ENCODE data around the gene CHPT1.
A peak's percentile ranks its signal among the peaks of the same experiment; 100 is the strongest.
"Not testable (repeated sequence)": the region's sequence is repeated elsewhere in the genome, so short reads cannot be mapped to it uniquely, and the experiment has no call there.

The CHPT1 gene

DNA sequence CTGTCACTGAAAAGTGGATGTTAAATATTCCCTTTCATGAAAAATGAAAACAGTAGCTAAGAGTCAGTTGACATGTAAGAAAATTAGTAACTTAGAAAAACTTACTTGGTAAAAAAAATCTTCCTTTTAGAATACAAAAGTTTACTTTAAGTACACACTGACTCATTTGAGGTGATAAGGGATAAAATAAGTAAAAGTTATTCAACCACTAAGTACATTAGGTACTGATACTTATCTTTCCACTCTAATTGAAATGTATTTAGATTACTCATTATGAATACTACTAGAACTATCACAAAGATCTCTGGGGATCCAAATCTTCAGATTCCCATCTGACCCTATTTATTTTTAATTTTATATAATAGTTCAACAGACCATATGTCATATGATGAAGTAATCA, 29.7 kb downstream of the CHPT1 start:
- Mint-ChIP-seq H3K27ac (no peak overlapping the region), H3K4me1 (ENCODE audit: low read depth) (no peaks in the 10 kb centered on the region), H3K36me3 (peaks cover 19% of the 10 kb centered on the region), H3K9me3 (ENCODE audit: low read depth) (no peaks in the 10 kb centered on the region), H3K4me3 (no peak overlapping the region), H3K27me3 (no peaks in the 10 kb centered on the region)

DNA sequence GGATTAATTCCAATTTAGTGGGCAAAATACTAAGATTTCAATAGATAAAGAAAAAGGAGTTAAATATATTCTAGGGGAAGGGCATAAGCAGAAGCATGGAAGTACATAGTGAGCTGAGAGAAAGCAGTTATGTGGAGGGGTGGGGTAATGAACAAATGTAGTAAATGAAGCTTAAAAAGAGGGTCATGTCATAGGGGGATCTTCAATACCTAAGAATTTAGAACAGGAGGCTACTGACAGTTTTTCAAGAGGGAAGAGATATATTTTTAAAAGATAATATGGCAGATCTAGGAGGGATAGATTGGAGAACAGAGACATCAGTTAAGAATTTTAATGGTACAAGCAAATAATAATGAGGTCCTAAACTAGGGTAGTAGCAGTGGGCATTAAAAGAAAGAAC, 32.4 kb downstream of the CHPT1 start:
- Mint-ChIP-seq H3K4me3 (no peak overlapping the region), H3K36me3 (peaks cover 24% of the 10 kb centered on the region), H3K27me3 (no peaks in the 10 kb centered on the region), H3K27ac (no peak overlapping the region), H3K4me1 (ENCODE audit: low read depth) (no peaks in the 10 kb centered on the region), H3K9me3 (ENCODE audit: low read depth) (no peaks in the 10 kb centered on the region)

DNA sequence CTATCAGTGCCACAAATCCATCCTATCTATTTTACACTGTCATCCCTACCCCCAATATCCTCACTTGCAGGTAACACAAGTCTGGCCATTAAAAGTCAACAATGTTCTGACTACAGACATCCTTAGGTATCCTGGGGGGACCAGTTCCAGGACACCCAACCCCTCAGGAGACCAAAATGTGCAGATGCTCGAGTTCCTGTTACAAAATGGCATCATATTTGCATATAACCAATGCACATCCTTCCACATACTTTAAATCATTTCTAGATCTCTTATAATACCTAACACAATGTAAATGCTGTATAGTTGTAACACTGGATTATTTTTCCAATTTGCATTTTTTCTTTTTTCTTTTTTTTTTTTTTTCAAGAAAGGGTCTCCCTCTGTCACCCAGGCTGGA, 34.9 kb downstream of the CHPT1 start:
- Mint-ChIP-seq H3K4me3 (no peak overlapping the region), H3K27me3 (no peaks in the 10 kb centered on the region), H3K36me3 (peaks cover 24% of the 10 kb centered on the region), H3K27ac (no peak overlapping the region), H3K4me1 (ENCODE audit: low read depth) (no peaks in the 10 kb centered on the region), H3K9me3 (ENCODE audit: low read depth) (no peaks in the 10 kb centered on the region)

DNA sequence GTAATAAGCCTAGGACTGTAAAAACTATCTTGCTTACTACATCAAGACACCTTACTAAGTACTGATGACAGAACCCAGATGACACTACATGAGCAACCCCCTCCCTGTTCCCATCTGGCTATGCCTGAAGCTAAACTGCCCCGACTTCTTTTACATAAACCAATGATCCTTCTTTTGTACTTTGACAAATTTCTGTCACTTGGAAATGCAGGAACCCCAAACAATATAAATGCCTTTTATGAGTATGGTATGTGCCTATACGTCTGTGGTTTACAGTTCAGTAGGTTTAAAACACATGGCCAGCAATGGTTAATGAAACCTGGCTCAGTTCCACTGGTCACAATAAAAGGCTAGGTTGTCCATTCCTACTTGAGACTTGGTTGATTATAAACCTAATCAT, 35.7 kb downstream of the CHPT1 start:
- Mint-ChIP-seq H3K9me3 (ENCODE audit: low read depth) (no peaks in the 10 kb centered on the region), H3K4me3 (no peak overlapping the region), H3K27me3 (no peaks in the 10 kb centered on the region), H3K27ac (no peak overlapping the region), H3K36me3 (peaks cover 24% of the 10 kb centered on the region), H3K4me1 (ENCODE audit: low read depth) (no peaks in the 10 kb centered on the region)

DNA sequence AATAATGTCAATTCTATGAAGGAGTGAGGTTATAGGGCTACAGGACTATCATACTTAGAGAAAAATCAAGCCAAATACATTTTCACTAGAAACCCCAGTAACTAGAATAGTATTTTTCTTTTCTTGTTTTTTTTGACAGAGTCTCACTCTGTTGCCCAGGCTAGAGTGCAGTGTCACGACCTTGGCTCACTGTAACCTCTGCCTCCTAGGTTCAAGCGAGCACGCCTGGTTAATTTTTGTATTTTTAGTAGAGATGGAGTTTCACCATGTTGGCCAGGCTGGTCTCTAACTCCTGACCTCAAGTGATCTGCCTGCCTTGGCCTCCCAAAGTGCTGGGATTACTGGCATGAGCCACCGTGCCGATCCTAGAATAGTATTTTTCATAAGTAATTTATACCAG, 37.0 kb downstream of the CHPT1 start:
- H3K27ac Mint-ChIP-seq; H3K9me3 Mint-ChIP-seq (ENCODE audit: low read depth); H3K4me3 Mint-ChIP-seq; H3K4me1 Mint-ChIP-seq (ENCODE audit: low read depth); H3K27me3 Mint-ChIP-seq: not testable (repeated sequence)
- peaks cover 17% of the 10 kb centered on the region for H3K36me3 Mint-ChIP-seq

DNA sequence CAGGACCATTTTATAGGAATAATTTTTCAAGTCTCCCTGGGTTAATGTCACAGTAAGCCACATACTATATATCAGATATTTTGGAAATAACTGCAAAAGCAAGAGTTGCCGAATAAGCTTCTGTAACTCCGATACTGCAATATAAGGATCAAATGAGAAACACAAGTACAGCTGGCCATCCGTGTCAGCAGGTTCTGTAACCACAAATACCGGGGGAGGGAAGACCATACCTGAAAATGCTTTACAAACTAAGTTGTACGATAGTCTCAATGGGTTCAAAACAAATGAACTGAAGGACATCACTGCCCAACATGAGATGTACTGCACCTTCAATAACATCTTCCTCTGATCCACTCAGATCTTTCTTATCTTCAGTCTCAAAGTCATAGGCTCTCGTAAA, 40.0 kb downstream of the CHPT1 start:
- Mint-ChIP-seq H3K27me3 (no peaks in the 10 kb centered on the region), H3K27ac (no peak overlapping the region), H3K4me3 (no peak overlapping the region), H3K36me3 (peaks cover 5% of the 10 kb centered on the region), H3K4me1 (ENCODE audit: low read depth) (no peaks in the 10 kb centered on the region), H3K9me3 (ENCODE audit: low read depth) (no peaks in the 10 kb centered on the region)

DNA sequence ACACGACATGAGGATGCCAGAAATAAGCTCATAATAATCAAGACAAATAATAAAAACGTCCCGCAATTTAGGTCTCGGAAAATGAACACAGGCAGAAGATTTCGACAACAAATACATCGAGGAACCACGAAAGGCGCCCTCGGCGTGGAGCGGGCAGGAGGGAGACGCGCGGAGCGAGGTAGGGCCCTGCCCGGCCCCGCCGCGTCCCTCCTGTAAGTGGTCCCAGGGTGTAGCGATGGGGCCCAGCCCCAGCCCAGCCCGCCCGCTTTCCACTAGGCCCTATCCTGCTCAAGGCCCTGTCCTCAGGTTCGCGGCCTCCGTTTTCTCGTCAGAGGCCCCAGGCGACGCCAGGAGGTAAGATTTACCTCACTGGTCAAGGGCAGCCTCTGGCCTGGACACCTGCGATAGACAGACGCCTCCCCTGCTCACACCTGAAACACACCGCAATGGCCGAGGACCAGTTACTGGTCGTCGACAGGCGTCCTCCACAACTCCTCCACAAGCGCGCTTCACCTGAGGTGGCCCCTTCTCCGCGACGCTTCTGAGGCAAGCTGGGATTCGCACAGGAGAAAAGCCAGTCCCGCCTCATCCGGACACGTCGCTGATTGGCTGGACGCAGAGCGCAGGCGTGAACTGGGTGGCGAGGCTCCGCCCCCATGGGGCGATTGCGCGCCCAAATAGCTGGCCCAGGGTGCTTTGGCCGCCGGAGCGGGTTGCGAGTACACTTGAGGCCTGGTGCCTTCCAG, 41.7 kb downstream of the CHPT1 start, which contains the start of gene SYCP3:
Gene SYCP3, minus strand, starts transcription at position 543 of the 746 bp plus-strand sequence. CDS start 1,527 bp downstream, outside the sequence.
- Mint-ChIP-seq H3K36me3 (peaks cover 4% of the 10 kb centered on the region), H3K27me3 (no peaks in the 10 kb centered on the region), H3K4me3 (no peak within 1 kb of the TSS), H3K4me1 (ENCODE audit: low read depth) (peaks cover 5% of the 10 kb centered on the region), H3K9me3 (ENCODE audit: low read depth) (no peaks in the 10 kb centered on the region), H3K27ac (no peak within 1 kb of the TSS)

DNA sequence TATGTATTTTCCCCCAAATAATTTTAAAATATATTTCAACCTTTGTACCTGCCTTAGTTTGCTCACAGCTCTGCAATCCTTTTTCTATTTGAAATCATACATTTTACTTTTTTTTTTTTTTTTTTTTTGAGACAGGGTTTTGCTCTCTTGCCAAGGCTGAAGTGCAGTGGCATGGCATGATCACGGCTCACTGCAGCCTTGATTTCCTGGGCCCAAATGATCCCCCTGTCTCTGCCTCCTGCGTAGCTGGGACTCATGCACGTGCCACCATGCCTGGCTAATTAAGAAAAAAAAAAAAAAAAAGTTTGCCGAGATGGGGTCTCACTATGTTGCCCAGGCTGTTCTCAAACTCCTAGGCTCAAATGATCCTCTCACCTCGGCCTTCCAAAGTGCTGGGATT, 43.1 kb downstream of the CHPT1 start:
- H3K27me3 Mint-ChIP-seq, result no peaks in the 10 kb centered on the region
- no peak overlapping the region for H3K4me3 Mint-ChIP-seq
- H3K36me3 Mint-ChIP-seq, result peaks cover 4% of the 10 kb centered on the region
- H3K4me1 Mint-ChIP-seq (ENCODE audit: low read depth), result peaks cover 5% of the 10 kb centered on the region
- H3K9me3 Mint-ChIP-seq (ENCODE audit: low read depth), result no peaks in the 10 kb centered on the region
- no peak overlapping the region for H3K27ac Mint-ChIP-seq

DNA sequence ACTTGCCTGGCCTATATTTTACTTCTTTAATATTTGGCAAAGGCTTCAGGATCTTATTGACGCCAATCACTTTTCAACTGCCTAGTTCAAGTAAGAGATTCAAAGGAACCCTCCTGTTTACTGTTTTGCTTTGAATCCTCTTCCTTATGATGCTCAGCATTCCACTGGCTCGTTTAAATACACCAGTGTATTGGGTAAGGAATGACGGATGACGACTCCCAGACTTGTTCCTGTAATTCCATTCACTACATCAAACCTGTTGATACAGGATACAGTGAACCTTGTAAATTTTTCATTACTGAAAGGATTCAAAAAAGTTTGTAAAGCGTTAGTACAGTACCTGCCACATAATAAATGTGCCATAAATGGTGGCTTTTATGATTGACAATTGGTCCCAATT, 43.5 kb downstream of the CHPT1 start:
- Mint-ChIP-seq H3K4me3 (no peak overlapping the region), H3K27ac (no peak overlapping the region), H3K27me3 (no peaks in the 10 kb centered on the region)

DNA sequence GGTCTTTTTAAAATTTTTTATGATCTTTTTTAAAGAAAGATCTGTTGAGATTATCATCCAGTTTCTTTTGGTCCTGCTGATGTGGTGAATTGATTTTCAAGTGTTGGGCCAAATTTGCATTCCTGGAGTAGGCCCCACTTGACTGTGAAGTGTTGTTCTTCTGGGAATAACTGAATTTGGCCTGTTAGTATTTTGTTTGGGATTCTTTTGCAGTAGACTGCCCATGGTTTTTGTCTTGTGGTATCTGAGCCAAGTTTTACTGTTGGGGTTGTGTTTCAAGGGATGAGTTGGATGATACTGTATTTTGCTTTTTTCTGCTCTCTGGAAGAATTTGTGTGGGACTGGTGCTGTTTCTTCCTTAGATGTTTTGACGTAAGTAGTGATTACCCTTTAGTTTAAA, 45.8 kb downstream of the CHPT1 start:
- H3K36me3 Mint-ChIP-seq, result peaks cover 4% of the 10 kb centered on the region
- peaks cover 5% of the 10 kb centered on the region for H3K4me1 Mint-ChIP-seq (ENCODE audit: low read depth)
- no peaks in the 10 kb centered on the region for H3K27me3 Mint-ChIP-seq
- no peak overlapping the region for H3K4me3 Mint-ChIP-seq
- no peaks in the 10 kb centered on the region for H3K9me3 Mint-ChIP-seq (ENCODE audit: low read depth)
- H3K27ac Mint-ChIP-seq, result peak overlapping the region; percentile 30

More for the DNA sequence above, 43.5 kb downstream of the CHPT1 start:
- peaks cover 4% of the 10 kb centered on the region for H3K36me3 Mint-ChIP-seq
- peaks cover 5% of the 10 kb centered on the region for H3K4me1 Mint-ChIP-seq (ENCODE audit: low read depth)
- no peaks in the 10 kb centered on the region for H3K9me3 Mint-ChIP-seq (ENCODE audit: low read depth)

DNA sequence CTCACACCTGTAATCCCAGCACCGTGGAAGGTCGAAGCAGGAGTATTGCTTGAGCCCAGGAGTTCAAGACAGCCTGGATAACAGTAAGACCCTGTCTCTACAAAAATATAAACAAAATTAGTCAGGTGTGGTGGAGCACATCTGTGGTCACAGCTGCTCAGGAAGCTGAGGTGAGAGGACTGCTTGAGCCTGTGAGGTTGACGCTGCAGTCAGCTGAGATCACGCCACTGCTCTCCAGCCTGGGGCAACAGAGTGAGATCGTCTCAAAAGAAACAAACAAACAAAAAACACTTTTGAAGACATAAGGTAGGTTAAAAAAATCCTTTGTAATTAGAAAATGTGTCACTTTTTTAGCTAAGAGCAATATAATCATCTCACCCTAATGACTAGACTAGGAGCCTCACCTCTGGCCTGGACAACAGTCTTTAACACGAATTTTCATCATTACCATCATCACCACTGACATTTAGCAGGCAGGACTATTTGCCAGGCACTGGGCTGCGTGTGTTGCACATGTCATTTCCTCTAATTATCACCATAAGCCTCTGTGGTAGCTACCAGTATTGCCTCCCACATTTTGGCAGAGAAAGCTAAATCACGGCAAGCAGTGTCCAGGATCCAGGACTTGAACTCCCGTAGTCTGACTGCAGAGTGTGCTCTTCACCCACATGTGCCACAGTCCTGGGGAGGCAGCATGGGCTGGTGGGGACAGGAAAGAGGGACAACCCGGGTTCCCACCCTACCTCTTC, 46.5 kb downstream of the CHPT1 start:
- peaks cover 5% of the 10 kb centered on the region for H3K4me1 Mint-ChIP-seq (ENCODE audit: low read depth)
- no peak overlapping the region for H3K4me3 Mint-ChIP-seq
- no peaks in the 10 kb centered on the region for H3K27me3 Mint-ChIP-seq
- peak overlapping the region; percentile 17 for H3K27ac Mint-ChIP-seq
- peaks cover 4% of the 10 kb centered on the region for H3K36me3 Mint-ChIP-seq
- H3K9me3 Mint-ChIP-seq (ENCODE audit: low read depth), result no peaks in the 10 kb centered on the region

DNA sequence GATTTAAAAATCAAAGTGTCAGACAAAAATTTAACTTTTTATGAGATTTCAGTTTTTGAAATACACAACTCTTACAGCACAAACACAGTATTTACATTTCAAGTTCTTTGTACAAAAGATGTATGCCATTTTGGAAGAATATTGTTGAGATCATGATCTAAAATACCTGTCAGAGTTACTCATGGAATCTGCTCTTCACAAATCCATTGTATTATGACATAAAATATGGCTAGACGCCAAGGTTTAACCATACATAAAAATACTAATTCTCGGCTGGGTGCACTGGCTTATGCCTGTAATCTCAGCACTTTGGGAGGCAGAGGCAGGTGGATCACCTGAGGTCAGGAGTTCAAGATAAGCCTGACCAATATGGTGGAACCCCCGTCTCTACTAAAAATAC, 48.0 kb downstream of the CHPT1 start:
- H3K27me3 Mint-ChIP-seq, result no peaks in the 10 kb centered on the region
- H3K27ac Mint-ChIP-seq, result no peak overlapping the region
- H3K9me3 Mint-ChIP-seq (ENCODE audit: low read depth), result no peaks in the 10 kb centered on the region
- peaks cover 5% of the 10 kb centered on the region for H3K4me1 Mint-ChIP-seq (ENCODE audit: low read depth)
- no peak overlapping the region for H3K4me3 Mint-ChIP-seq
- H3K36me3 Mint-ChIP-seq, result peaks cover 2% of the 10 kb centered on the region

DNA sequence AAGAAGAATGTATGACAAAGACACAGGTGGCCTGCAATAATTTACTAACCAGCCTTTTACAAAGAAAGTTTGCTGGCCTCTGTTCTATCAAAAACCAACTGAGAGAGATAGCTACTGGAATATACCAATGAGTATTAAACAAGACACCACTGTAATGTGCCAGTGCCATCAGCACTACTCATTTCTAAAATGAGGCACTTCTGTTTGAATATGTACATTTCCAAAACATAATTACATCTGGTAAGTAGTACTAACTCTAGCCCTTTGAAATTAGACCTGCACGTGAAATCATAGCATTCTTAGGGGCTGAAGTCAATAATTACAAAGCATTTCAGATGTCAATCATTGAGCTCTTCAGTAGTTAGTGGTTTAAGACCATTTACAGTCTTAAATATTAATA, 48.8 kb downstream of the CHPT1 start:
- peaks cover 2% of the 10 kb centered on the region for H3K36me3 Mint-ChIP-seq
- no peak overlapping the region for H3K27ac Mint-ChIP-seq

DNA sequence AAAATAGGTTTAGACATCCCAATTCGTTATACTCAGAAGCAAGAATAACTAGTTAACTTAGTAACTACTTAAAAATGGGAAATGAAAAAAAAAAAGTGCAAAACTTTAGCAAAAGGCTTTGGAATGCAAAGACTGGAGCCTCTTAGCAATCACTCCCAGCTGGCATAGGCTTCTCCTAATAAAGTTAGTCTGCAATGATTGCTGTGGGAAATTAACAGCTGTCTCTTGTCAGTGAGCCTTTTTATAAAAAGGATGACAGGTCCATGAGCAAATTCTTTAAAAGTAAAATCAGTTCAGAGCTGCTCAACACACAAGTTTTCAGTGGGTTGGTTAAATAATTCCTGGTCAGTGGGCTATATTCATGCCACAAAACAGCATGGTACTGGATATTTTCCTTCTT, 49.2 kb downstream of the CHPT1 start:
- H3K27ac Mint-ChIP-seq, result no peak overlapping the region
- no peak overlapping the region for H3K4me3 Mint-ChIP-seq
- H3K4me1 Mint-ChIP-seq (ENCODE audit: low read depth), result peaks cover 5% of the 10 kb centered on the region

More for the DNA sequence above, 48.8 kb downstream of the CHPT1 start:
- H3K27me3 Mint-ChIP-seq, result no peaks in the 10 kb centered on the region
- no peaks in the 10 kb centered on the region for H3K9me3 Mint-ChIP-seq (ENCODE audit: low read depth)
- H3K4me1 Mint-ChIP-seq (ENCODE audit: low read depth), result peaks cover 5% of the 10 kb centered on the region
- no peak overlapping the region for H3K4me3 Mint-ChIP-seq

DNA sequence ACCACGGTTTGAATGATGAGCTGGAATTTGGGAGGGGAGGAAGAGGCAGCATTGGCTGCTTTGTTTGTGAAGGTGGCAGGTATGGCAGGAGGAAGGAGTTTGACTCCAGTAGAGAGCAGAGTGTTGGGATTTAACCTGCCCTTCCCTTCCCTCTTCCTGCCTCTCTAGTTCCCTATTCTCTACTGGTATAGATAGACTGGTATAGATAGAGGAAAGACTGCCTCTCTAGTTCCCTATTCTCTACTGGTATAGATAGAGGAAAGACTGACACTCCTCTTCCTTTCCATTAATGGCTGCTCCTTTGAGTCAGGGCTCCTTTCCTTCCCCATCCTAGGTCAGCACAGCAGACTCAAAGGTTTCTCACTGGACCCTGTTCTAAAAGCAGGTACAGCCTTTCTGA, 50.3 kb downstream of the CHPT1 start:
- Mint-ChIP-seq H3K9me3 (ENCODE audit: low read depth) (no peaks in the 10 kb centered on the region), H3K4me3 (no peak overlapping the region), H3K27me3 (no peaks in the 10 kb centered on the region), H3K4me1 (ENCODE audit: low read depth) (peaks cover 5% of the 10 kb centered on the region), H3K27ac (peak overlapping the region; percentile 9), H3K36me3 (peaks cover 2% of the 10 kb centered on the region)

More for the DNA sequence above, 49.2 kb downstream of the CHPT1 start:
- H3K9me3 Mint-ChIP-seq (ENCODE audit: low read depth), result no peaks in the 10 kb centered on the region
- peaks cover 2% of the 10 kb centered on the region for H3K36me3 Mint-ChIP-seq
- H3K27me3 Mint-ChIP-seq, result no peaks in the 10 kb centered on the region
